ENCODE data around the gene TOP1.
"Not testable (repeated sequence)": the region's sequence is repeated elsewhere in the genome, so short reads cannot be mapped to it uniquely, and the experiment has no call there.

The TOP1 gene

GRCh38 chr20:41095110-41095969 lies 66.7 kb downstream of the TOP1 start:
- no peak for DNase-seq

GRCh38 chr20:41098703-41099250 lies 70.2 kb downstream of the TOP1 start:
- no peak for DNase-seq

GRCh38 chr20:41100001-41100480 lies 71.4 kb downstream of the TOP1 start:
- DNase-seq: no peak

GRCh38 chr20:41101660-41102059 lies 73.0 kb downstream of the TOP1 start:
- DNase-seq: no peak

- DNase-seq: no peak
Observed at GRCh38 chr20:41108531-41108930, 79.9 kb downstream of the TOP1 start.

GRCh38 chr20:41110012-41110411 lies 81.4 kb downstream of the TOP1 start:
- DNase-seq: no peak

GRCh38 chr20:41110930-41111577 lies 82.4 kb downstream of the TOP1 start:
- peak; percentile 60 for DNase-seq

- no peak for DNase-seq
Observed at GRCh38 chr20:41111578-41111951, 82.9 kb downstream of the TOP1 start.

- DNase-seq: no peak
Observed at GRCh38 chr20:41116282-41116956, 87.8 kb downstream of the TOP1 start.

- not testable (repeated sequence) for DNase-seq
Observed at GRCh38 chr20:41118159-41118558, 89.5 kb downstream of the TOP1 start.

GRCh38 chr20:41118632-41119031 lies 90.0 kb downstream of the TOP1 start:
- DNase-seq: no peak

GRCh38 chr20:41119614-41120561 lies 91.3 kb downstream of the TOP1 start:
- no peak for DNase-seq

GRCh38 chr20:41121399-41121798 lies 92.8 kb downstream of the TOP1 start:
- no peak for DNase-seq

- DNase-seq: no peak
Observed at GRCh38 chr20:41123631-41124030, 95.0 kb downstream of the TOP1 start.

GRCh38 chr20:41124451-41125094 lies 96.0 kb downstream of the TOP1 start:
- DNase-seq: no peak

GRCh38 chr20:41125530-41126457 lies 97.2 kb downstream of the TOP1 start:
- DNase-seq: no peak

- no peak for DNase-seq
Observed at GRCh38 chr20:41126719-41127118, 98.1 kb downstream of the TOP1 start.

- DNase-seq: not testable (repeated sequence)
Observed at GRCh38 chr20:41128317-41128716, 99.7 kb downstream of the TOP1 start.

GRCh38 chr20:41131594-41132387 lies 103.2 kb downstream of the TOP1 start:
- no peak for DNase-seq

- DNase-seq: not testable (repeated sequence)
Observed at GRCh38 chr20:41132388-41132775, 103.8 kb downstream of the TOP1 start.

All from islet precursor cell (in vitro differentiated cells).